ENCODE measurements around the gene UTP11.

UTP11 gene

GRCh38 chr1:38060498-38060897 is 48.0 kb downstream of the UTP11 start:
- no peak for TF ChIP-seq CTCF (IDR thresholded peaks at IDR 0.05; ENCODE audit: low read depth, low read length)
- H3K9me3 ChIP-seq (ENCODE audit: severe bottlenecking) = no peaks in the 10 kb centered on the region

GRCh38 chr1:38061290-38061689 is 48.8 kb downstream of the UTP11 start:
- no peak for DNase-seq
- TF ChIP-seq CTCF (IDR thresholded peaks at IDR 0.05; ENCODE audit: low read depth, low read length) = no peak
- no peak overlapping the region for H3K4me3 ChIP-seq (ENCODE audit: low read depth, low read length)
- no peaks in the 10 kb centered on the region for H3K27me3 ChIP-seq (ENCODE audit: insufficient read depth, low read depth, severe bottlenecking)
- H3K9me3 ChIP-seq (ENCODE audit: severe bottlenecking) = no peaks in the 10 kb centered on the region
- H3K36me3 ChIP-seq = no peaks in the 10 kb centered on the region
- H3K27ac ChIP-seq = no peak overlapping the region

More at GRCh38 chr1:38060498-38060897, 48.0 kb downstream of the UTP11 start:
- Histone ChIP-seq H3K36me3 (no peaks in the 10 kb centered on the region), H3K27me3 (ENCODE audit: insufficient read depth, low read depth, severe bottlenecking) (no peaks in the 10 kb centered on the region), H3K27ac (no peak overlapping the region), H3K4me3 (ENCODE audit: low read depth, low read length) (no peak overlapping the region)
- no peak for DNase-seq

GRCh38 chr1:38061883-38062328 is 49.4 kb downstream of the UTP11 start:
- H3K27me3 ChIP-seq (ENCODE audit: insufficient read depth, low read depth, severe bottlenecking) = no peaks in the 10 kb centered on the region
- TF ChIP-seq CTCF (IDR thresholded peaks at IDR 0.05; ENCODE audit: low read depth, low read length) = no peak
- no peak for DNase-seq
- no peak overlapping the region for H3K27ac ChIP-seq
- H3K9me3 ChIP-seq (ENCODE audit: severe bottlenecking) = no peaks in the 10 kb centered on the region
- H3K4me3 ChIP-seq (ENCODE audit: low read depth, low read length) = no peak overlapping the region
- H3K36me3 ChIP-seq = no peaks in the 10 kb centered on the region

- DNase-seq = no peak
Observed at GRCh38 chr1:38062361-38063288, 50.1 kb downstream of the UTP11 start.

GRCh38 chr1:38063616-38064015 is 51.1 kb downstream of the UTP11 start:
- H3K4me3 ChIP-seq (ENCODE audit: low read depth, low read length) = no peak overlapping the region
- no peak for DNase-seq
- no peak for TF ChIP-seq CTCF (IDR thresholded peaks at IDR 0.05; ENCODE audit: low read depth, low read length)
- H3K27me3 ChIP-seq (ENCODE audit: insufficient read depth, low read depth, severe bottlenecking) = no peaks in the 10 kb centered on the region
- H3K9me3 ChIP-seq (ENCODE audit: severe bottlenecking) = no peaks in the 10 kb centered on the region
- no peak overlapping the region for H3K27ac ChIP-seq
- H3K36me3 ChIP-seq = no peaks in the 10 kb centered on the region

More at GRCh38 chr1:38062361-38063288, 50.1 kb downstream of the UTP11 start:
- TF ChIP-seq CTCF (IDR thresholded peaks at IDR 0.05; ENCODE audit: low read depth, low read length) = no peak
- Histone ChIP-seq H3K36me3 (no peaks in the 10 kb centered on the region), H3K27ac (no peak overlapping the region), H3K27me3 (ENCODE audit: insufficient read depth, low read depth, severe bottlenecking) (no peaks in the 10 kb centered on the region), H3K4me3 (ENCODE audit: low read depth, low read length) (no peak overlapping the region), H3K9me3 (ENCODE audit: severe bottlenecking) (no peaks in the 10 kb centered on the region)
